Activated CD4-positive, CD25-positive, alpha-beta regulatory T cell treated with anti-CD3 and anti-CD28 coated beads, Interleukin-2, amount 50 U/mL, for 24 hours (primary cell): ENCODE data around the gene RNPEPL1.
"Not testable (repeated sequence)": the region's sequence is repeated elsewhere in the genome, so short reads cannot be mapped to it uniquely, and the experiment has no call there.

ENCODE experiments used
- ATAC-seq, 2 donors: fragments of 150-1000 bp; cut with Tn5 transposase; one replicate each; pipeline ENCODE4 v1.10.0; 2021; ENCODE audit warnings: mild to moderate bottlenecking in 1 of 2, moderate library complexity in 1 of 2

RNPEPL1 gene

GRCh38 chr2:240604939-240605716 lies 36.8 kb downstream of the RNPEPL1 start:
- ATAC-seq, result no peak

- no peak for ATAC-seq
Observed at GRCh38 chr2:240605867-240606743, 37.8 kb downstream of the RNPEPL1 start.

- no peak for ATAC-seq
Observed at GRCh38 chr2:240611601-240612210, 43.4 kb downstream of the RNPEPL1 start.

- no peak for ATAC-seq
Observed at GRCh38 chr2:240613781-240614180, 45.5 kb downstream of the RNPEPL1 start.

- no peak for ATAC-seq
Observed at GRCh38 chr2:240614391-240614790, 46.1 kb downstream of the RNPEPL1 start.

GRCh38 chr2:240615396-240615795 lies 47.1 kb downstream of the RNPEPL1 start:
- ATAC-seq, result no peak

GRCh38 chr2:240615820-240616547 lies 47.7 kb downstream of the RNPEPL1 start:
- ATAC-seq, result no peak

- ATAC-seq, result not testable (repeated sequence)
Observed at GRCh38 chr2:240616860-240617666, 48.8 kb downstream of the RNPEPL1 start.

GRCh38 chr2:240618776-240619175 lies 50.5 kb downstream of the RNPEPL1 start:
- ATAC-seq, result no peak

- ATAC-seq, result no peak
Observed at GRCh38 chr2:240619506-240620148, 51.3 kb downstream of the RNPEPL1 start.

GRCh38 chr2:240620149-240620731 lies 52.0 kb downstream of the RNPEPL1 start:
- ATAC-seq, result no peak

- ATAC-seq, result no peak
Observed at GRCh38 chr2:240620859-240621258, 52.6 kb downstream of the RNPEPL1 start.

- ATAC-seq, result no peak
Observed at GRCh38 chr2:240622060-240622411, 53.8 kb downstream of the RNPEPL1 start.

GRCh38 chr2:240622531-240623235 lies 54.4 kb downstream of the RNPEPL1 start:
- ATAC-seq, result no peak

GRCh38 chr2:240623531-240624010 lies 55.3 kb downstream of the RNPEPL1 start:
- ATAC-seq, result no peak

GRCh38 chr2:240624011-240624949 lies 56.0 kb downstream of the RNPEPL1 start:
- no peak for ATAC-seq

GRCh38 chr2:240624950-240625621 lies 56.8 kb downstream of the RNPEPL1 start, which contains the start of gene GPR35:
TSS of gene GPR35 (plus strand) at chr2:240625480. CDS start at chr2:240629953, 4,473 bp downstream.
- peak; percentile 47 to 57 for ATAC-seq
